ENCODE results near the gene NUTF2.

NUTF2 gene

DNA sequence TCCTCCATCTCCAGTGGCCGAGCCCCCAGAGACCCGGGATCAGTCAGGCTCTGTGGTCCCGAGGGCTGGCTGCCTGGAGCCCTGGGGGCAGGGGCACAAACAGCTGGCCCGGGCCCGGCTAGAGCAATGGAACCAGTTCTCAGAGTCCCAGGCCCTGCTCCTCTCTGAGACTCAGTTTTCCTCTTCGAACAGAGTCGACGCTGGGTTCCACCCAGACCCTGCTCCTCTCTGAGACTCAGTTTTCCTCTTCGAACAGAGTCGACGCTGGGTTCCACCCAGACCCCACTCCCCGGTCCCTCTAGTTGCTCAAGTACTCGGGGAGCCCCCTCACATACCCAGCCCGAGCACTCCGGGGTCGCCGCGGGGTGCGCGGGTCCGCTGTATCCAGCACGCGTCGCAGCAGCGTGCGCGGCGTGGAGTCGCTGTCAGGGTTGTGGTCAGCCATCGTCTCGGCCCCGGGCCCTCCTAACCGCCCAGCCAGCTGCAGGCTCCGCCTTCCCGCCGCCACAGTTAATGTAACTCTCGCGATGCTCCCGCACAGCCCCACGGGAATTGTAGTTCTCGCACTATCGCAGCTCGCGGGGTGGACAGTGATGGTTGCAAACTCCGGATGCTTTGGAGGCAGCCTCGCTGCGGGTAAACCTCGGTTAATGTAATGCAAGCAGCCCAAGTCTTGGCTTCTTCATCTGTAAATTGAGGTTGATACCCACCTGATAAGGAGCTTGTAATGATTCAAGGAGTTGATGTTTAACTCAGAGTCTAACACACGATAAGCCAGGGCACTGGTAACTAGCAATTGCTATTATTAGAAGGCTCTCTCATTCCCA, 13.1 kb upstream of the NUTF2 start (continued):
- TF ChIP-seq ZSCAN30 (tag by site-specific recombination; IDR thresholded peaks at IDR 0.05) (no peak), ZNF423 (tag by site-specific recombination; IDR thresholded peaks at IDR 0.05) (no peak), ZBTB7A (tag by site-specific recombination; IDR thresholded peaks at IDR 0.05; ENCODE audit: low read depth) (no peak), ZNF366 (tag by site-specific recombination; conservative IDR thresholded peaks at IDR 0.05) (no peak), ZNF639 (tag by site-specific recombination; IDR thresholded peaks at IDR 0.05) (no peak), SETDB1 (IDR thresholded peaks at IDR 0.05; ENCODE audit: insufficient read length, low read length) (no peak), ZNF433 (tag by site-specific recombination; IDR thresholded peaks at IDR 0.05; ENCODE audit: low read depth) (no peak), GLIS1 (tag by site-specific recombination; IDR thresholded peaks at IDR 0.05) (no peak), HOXA7 (CRISPR knock-in tag; IDR thresholded peaks at IDR 0.05; ENCODE audit: borderline replicate concordance) (no peak), ZNF19 (tag by site-specific recombination; IDR thresholded peaks at IDR 0.05; ENCODE audit: low read depth) (no peak), ZNF140 (tag by site-specific recombination; IDR thresholded peaks at IDR 0.05) (no peak), ZNF501 (tag by site-specific recombination; IDR thresholded peaks at IDR 0.05) (no peak), ZNF221 (tag by site-specific recombination; IDR thresholded peaks at IDR 0.05; ENCODE audit: borderline replicate concordance) (no peak), ZNF785 (tag by site-specific recombination; IDR thresholded peaks at IDR 0.05) (no peak), ZNF561 (tag by site-specific recombination; IDR thresholded peaks at IDR 0.05; ENCODE audit: borderline replicate concordance) (peak; percentile 27; the same call in 1 of the 2 replicates), ZNF292 (tag by site-specific recombination; IDR thresholded peaks at IDR 0.05; ENCODE audit: borderline replicate concordance, low read depth) (no peak), OVOL3 (tag by site-specific recombination; IDR thresholded peaks at IDR 0.05) (0 out of 2 replicates have a peak, but pooled peaks have one; percentile 17), ZSCAN23 (tag by site-specific recombination; IDR thresholded peaks at IDR 0.05) (no peak), ZNF223 (tag by site-specific recombination; IDR thresholded peaks at IDR 0.05) (no peak), ZNF350 (tag by site-specific recombination; IDR thresholded peaks at IDR 0.05) (no peak), SALL2 (tag by site-specific recombination; IDR thresholded peaks at IDR 0.05; ENCODE audit: borderline replicate concordance) (no peak), ZNF530 (tag by site-specific recombination; IDR thresholded peaks at IDR 0.05; ENCODE audit: low read depth) (no peak), ZNF629 (tag by site-specific recombination; IDR thresholded peaks at IDR 0.05) (0 out of 2 replicates have a peak, but pooled peaks have one; percentile 20), ZNF670 (tag by site-specific recombination; IDR thresholded peaks at IDR 0.05; ENCODE audit: low read depth) (no peak), BCL11A (tag by site-specific recombination; IDR thresholded peaks at IDR 0.05; ENCODE audit: low read depth) (no peak), ATF2 (tag by site-specific recombination; IDR thresholded peaks at IDR 0.05; ENCODE audit: low read depth) (no peak), ZBTB48 (tag by site-specific recombination; IDR thresholded peaks at IDR 0.05) (no peak), ZNF664 (tag by site-specific recombination; IDR thresholded peaks at IDR 0.05) (no peak; the same call in 1 of the 2 replicates), ZEB2 (tag by site-specific recombination; IDR thresholded peaks at IDR 0.05) (peak; percentile 18; the same call in 1 of the 2 replicates)
- TF ChIP-seq, protein P1, sequence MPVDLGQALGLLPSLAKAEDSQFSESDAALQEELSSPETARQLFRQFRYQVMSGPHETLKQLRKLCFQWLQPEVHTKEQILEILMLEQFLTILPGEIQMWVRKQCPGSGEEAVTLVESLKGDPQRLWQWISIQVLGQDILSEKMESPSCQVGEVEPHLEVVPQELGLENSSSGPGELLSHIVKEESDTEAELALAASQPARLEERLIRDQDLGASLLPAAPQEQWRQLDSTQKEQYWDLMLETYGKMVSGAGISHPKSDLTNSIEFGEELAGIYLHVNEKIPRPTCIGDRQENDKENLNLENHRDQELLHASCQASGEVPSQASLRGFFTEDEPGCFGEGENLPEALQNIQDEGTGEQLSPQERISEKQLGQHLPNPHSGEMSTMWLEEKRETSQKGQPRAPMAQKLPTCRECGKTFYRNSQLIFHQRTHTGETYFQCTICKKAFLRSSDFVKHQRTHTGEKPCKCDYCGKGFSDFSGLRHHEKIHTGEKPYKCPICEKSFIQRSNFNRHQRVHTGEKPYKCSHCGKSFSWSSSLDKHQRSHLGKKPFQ (tag by site-specific recombination; IDR thresholded peaks at IDR 0.05) = no peak
- TF ChIP-seq, protein P2, sequence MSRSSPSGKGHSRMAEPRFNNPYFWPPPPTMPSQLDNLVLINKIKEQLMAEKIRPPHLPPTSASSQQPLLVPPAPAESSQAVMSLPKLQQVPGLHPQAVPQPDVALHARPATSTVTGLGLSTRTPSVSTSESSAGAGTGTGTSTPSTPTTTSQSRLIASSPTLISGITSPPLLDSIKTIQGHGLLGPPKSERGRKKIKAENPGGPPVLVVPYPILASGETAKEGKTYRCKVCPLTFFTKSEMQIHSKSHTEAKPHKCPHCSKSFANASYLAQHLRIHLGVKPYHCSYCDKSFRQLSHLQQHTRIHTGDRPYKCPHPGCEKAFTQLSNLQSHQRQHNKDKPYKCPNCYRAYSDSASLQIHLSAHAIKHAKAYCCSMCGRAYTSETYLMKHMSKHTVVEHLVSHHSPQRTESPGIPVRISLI (tag by site-specific recombination; IDR thresholded peaks at IDR 0.05) = no peak
- TF ChIP-seq, protein P3, sequence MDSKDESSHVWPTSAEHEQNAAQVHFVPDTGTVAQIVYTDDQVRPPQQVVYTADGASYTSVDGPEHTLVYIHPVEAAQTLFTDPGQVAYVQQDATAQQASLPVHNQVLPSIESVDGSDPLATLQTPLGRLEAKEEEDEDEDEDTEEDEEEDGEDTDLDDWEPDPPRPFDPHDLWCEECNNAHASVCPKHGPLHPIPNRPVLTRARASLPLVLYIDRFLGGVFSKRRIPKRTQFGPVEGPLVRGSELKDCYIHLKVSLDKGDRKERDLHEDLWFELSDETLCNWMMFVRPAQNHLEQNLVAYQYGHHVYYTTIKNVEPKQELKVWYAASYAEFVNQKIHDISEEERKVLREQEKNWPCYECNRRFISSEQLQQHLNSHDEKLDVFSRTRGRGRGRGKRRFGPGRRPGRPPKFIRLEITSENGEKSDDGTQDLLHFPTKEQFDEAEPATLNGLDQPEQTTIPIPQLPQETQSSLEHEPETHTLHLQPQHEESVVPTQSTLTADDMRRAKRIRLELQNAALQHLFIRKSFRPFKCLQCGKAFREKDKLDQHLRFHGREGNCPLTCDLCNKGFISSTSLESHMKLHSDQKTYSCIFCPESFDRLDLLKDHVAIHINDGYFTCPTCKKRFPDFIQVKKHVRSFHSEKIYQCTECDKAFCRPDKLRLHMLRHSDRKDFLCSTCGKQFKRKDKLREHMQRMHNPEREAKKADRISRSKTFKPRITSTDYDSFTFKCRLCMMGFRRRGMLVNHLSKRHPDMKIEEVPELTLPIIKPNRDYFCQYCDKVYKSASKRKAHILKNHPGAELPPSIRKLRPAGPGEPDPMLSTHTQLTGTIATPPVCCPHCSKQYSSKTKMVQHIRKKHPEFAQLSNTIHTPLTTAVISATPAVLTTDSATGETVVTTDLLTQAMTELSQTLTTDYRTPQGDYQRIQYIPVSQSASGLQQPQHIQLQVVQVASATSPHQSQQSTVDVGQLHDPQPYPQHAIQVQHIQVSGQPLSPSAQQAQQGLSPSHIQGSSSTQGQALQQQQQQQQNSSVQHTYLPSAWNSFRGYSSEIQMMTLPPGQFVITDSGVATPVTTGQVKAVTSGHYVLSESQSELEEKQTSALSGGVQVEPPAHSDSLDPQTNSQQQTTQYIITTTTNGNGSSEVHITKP (tag by site-specific recombination; IDR thresholded peaks at IDR 0.05) = peak; percentile 38; the same call in 1 of the 2 replicates
